Fibroblast of lung (primary cell): Measurements from ENCODE around the gene FOXD1.

ENCODE experiments used
- EZH2 ChIP-seq: IDR thresholded peaks from 2 replicates; pipeline ENCODE4 v1.5.1; 2012; ENCODE audit warnings: low read length, control low read depth, mild to moderate bottlenecking; ENCODE audit errors: missing control alignments
- TF ChIP-seq, protein P1 (sequence below), 2 donors: IDR thresholded peaks in 1 of 2; conservative IDR thresholded peaks in 1 of 2; 1 replicate in 1 of 2; 2 replicates in 1 of 2; pipeline ENCODE4 v1.5.1; 2011 to 2012; ENCODE audit warnings: low read length in 2 of 2, control low read depth in 1 of 2, inconsistent platforms in 1 of 2, low read depth in 1 of 2, mild to moderate bottlenecking in 1 of 2

DNA sequence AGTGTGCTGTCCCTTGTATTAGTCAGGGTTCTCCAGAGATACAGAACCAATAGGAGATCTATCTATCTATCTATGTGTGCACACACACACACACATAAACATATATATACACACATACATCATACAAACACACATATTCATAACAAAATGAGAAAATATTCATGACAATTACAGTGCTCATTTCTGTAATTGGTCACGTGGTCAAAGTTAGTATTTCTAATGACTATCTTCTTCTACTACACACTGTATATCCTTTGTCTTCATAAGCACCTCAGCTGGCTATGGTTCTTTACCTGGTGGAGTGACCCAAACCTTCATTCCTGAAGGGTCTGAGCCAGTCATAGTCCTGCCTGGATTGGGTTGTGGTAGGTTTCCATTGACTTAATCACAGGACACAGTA lies 31.9 kb upstream of the FOXD1 start:
- TF ChIP-seq, protein P1, sequence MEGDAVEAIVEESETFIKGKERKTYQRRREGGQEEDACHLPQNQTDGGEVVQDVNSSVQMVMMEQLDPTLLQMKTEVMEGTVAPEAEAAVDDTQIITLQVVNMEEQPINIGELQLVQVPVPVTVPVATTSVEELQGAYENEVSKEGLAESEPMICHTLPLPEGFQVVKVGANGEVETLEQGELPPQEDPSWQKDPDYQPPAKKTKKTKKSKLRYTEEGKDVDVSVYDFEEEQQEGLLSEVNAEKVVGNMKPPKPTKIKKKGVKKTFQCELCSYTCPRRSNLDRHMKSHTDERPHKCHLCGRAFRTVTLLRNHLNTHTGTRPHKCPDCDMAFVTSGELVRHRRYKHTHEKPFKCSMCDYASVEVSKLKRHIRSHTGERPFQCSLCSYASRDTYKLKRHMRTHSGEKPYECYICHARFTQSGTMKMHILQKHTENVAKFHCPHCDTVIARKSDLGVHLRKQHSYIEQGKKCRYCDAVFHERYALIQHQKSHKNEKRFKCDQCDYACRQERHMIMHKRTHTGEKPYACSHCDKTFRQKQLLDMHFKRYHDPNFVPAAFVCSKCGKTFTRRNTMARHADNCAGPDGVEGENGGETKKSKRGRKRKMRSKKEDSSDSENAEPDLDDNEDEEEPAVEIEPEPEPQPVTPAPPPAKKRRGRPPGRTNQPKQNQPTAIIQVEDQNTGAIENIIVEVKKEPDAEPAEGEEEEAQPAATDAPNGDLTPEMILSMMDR (conservative IDR thresholded peaks at IDR 0.05 in 1 of 2, IDR thresholded peaks at IDR 0.05 in 1 of 2; ENCODE audit: low read depth in 1 of 2, low read length in 2 of 2) = no peak
- no peak for TF ChIP-seq EZH2
